Testis (tissue), 2 donors: ENCODE data around the gene GOLGA6D.

ENCODE experiments used
- CTCF ChIP-seq, 3 experiments: fragments of 450-650 bp in 2 of 3; fragments of 200-600 bp in 1 of 3; sonication (generic) in 1 of 3; IDR thresholded peaks; one replicate each; pipeline ENCODE4 v1.5.1; 2016 to 2019; ENCODE audit warnings: antibody characterized with exemption in 3 of 3, mild to moderate bottlenecking in 2 of 3, moderate library complexity in 1 of 3
- POLR2A ChIP-seq: fragments of 450-650 bp; IDR thresholded peaks from one replicate; pipeline ENCODE4 v1.6.1; 2017; ENCODE audit warnings: antibody characterized with exemption, mild to moderate bottlenecking, moderate library complexity

DNA sequence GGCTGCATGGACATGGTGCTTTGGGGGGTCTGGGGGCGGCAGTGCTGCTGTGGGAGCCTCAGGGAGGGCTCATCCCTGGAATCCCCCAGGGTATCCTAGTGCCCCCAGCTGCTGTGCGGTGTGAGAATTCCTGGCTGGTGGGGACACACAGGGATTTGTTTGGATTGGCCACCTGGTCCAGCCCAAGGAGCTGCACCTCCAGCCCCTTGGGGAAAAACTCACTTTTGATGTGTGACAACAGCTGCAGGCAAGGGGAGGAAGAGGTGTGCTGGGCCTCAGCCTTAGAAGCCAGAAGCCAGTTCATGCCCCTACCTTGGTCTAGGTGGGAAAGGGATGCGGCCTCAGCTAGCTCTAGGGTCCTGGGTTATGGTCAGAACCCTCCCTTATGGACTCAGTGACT, 44.9 kb downstream of the GOLGA6D start:
- no peak for TF ChIP-seq CTCF (IDR thresholded peaks at IDR 0.05)
- no peak for TF ChIP-seq POLR2A
